ENCODE results near the gene CDC14A.

DNA sequence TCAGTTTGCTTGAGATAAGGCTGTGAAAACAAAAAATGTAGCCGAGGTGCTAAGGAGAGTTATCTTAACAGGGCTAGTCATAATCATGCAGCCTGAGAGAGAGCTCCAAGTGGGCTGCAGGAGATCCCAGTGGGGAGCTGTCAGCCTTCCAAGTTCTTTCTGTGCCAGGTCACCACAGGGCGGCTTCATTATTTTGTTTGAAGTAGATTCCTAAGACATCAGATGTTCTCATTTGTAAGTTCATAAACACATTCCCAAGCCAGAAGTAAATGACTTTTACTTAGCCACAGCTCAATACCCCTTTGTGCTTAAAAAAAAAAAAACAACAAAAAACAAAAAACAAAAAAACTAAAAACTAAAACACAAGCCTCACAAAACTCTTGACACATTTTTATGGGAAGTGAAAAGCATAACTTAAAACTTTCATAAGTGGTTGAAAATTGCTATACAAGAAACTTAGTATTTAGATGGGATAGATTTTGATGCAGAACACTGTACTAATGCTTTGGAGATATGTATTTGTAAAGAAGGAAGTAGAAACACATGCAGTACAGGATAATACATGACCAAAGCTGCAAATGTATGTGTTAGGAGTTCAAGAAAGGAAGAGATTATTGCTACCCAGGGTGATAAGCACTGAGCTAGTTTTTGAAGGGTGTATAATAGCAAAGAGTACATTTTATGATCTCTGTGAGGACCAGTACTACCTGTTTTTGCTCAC is 8.6 kb downstream of the CDC14A start:
- no peak for TF ChIP-seq POLR2A (IDR thresholded peaks at IDR 0.05)
- TF ChIP-seq, protein P1, sequence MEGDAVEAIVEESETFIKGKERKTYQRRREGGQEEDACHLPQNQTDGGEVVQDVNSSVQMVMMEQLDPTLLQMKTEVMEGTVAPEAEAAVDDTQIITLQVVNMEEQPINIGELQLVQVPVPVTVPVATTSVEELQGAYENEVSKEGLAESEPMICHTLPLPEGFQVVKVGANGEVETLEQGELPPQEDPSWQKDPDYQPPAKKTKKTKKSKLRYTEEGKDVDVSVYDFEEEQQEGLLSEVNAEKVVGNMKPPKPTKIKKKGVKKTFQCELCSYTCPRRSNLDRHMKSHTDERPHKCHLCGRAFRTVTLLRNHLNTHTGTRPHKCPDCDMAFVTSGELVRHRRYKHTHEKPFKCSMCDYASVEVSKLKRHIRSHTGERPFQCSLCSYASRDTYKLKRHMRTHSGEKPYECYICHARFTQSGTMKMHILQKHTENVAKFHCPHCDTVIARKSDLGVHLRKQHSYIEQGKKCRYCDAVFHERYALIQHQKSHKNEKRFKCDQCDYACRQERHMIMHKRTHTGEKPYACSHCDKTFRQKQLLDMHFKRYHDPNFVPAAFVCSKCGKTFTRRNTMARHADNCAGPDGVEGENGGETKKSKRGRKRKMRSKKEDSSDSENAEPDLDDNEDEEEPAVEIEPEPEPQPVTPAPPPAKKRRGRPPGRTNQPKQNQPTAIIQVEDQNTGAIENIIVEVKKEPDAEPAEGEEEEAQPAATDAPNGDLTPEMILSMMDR (IDR thresholded peaks at IDR 0.05 in 8 of 11, conservative IDR thresholded peaks at IDR 0.05 in 3 of 11), result no peak
- no peak for TF ChIP-seq POLR2AphosphoS5 (IDR thresholded peaks at IDR 0.05)
